Measurements from ENCODE around the gene MPP3. TPM values are rescaled to one million over a fixed set of nuclear protein-coding genes. Genes with fewer than 3 reads are reported as not detected.

The MPP3 gene
- total and polyA plus RNA-seq, 2 of the 4 experiments (the other 2 are of a cell fraction), result 5.7 to 11.9 TPM

GRCh38 chr17:43753493-43754129 lies 79.3 kb downstream of the MPP3 start:
- H3K9me3 ChIP-seq (ENCODE audit: control insufficient read depth, insufficient read depth, low read length), result no peaks in the 10 kb centered on the region
- BruUV-seq (replicated peaks), result no TSS peak
- TF ChIP-seq SMC3 (IDR thresholded peaks at IDR 0.05; ENCODE audit: low read depth, low read length) (no peak), CHD1 (IDR thresholded peaks at IDR 0.05; ENCODE audit: low read depth, low read length) (no peak), BHLHE40 (IDR thresholded peaks at IDR 0.05; ENCODE audit: low read depth, low read length) (no peak), MAZ (IDR thresholded peaks at IDR 0.05; ENCODE audit: borderline replicate concordance, low read depth, low read length) (no peak), MAFK (IDR thresholded peaks at IDR 0.05; ENCODE audit: low read depth, low read length) (no peak), CTCF (conservative IDR thresholded peaks at IDR 0.05; ENCODE audit: low read depth, low read length) (no peak), MXI1 (IDR thresholded peaks at IDR 0.05; ENCODE audit: borderline replicate concordance, low read depth, low read length) (no peak), RFX5 (IDR thresholded peaks at IDR 0.05; ENCODE audit: low read depth, low read length) (no peak), NFE2L2 (IDR thresholded peaks at IDR 0.05; ENCODE audit: low read depth, low read length) (no peak), FOS (IDR thresholded peaks at IDR 0.05; ENCODE audit: low read depth, low read length) (no peak), POLR2A (IDR thresholded peaks at IDR 0.05; ENCODE audit: low read depth, low read length) (no peak)

More at GRCh38 chr17:43753493-43754129, 79.3 kb downstream of the MPP3 start:
- Histone ChIP-seq H2BK20ac (ENCODE audit: low read depth, low read length) (no peak overlapping the region), H4K5ac (ENCODE audit: low read depth, low read length) (no peak overlapping the region), H3K18ac (ENCODE audit: low read depth, low read length) (no peak overlapping the region), H3K4me2 (ENCODE audit: low read depth, low read length) (no peak overlapping the region), H3K4me1 (ENCODE audit: control insufficient read depth, insufficient read depth, low read length) (peaks cover 4% of the 10 kb centered on the region), H2AK5ac (ENCODE audit: low read depth, low read length) (no peak overlapping the region), H4K8ac (ENCODE audit: low read depth in 2 of 2, low read length in 2 of 2) (no peak overlapping the region), H3K27ac (ENCODE audit: insufficient read depth, low read length) (no peak overlapping the region), H2BK15ac (ENCODE audit: low read depth, low read length) (no peak overlapping the region), H3K27me3 (ENCODE audit: control insufficient read depth, insufficient read depth, low read length) (peaks cover 50% of the 10 kb centered on the region), H4K20me1 (ENCODE audit: insufficient read depth, low read length) (no peaks in the 10 kb centered on the region), H3K14ac (replicated peaks; ENCODE audit: low read depth, low read length) (no peak overlapping the region), H2BK120ac (ENCODE audit: low read depth, low read length) (no peak overlapping the region), H3K36me3 (ENCODE audit: control insufficient read depth, insufficient read depth, low read length) (no peaks in the 10 kb centered on the region), H3K4ac (ENCODE audit: low read depth, low read length) (no peak overlapping the region), H2AK9ac (replicated peaks; ENCODE audit: low read depth, low read length, poor library complexity) (no peak overlapping the region), H3K56ac (ENCODE audit: extremely low read depth, insufficient read depth, low read length) (no peak overlapping the region), H3K23ac (ENCODE audit: low read depth, low read length) (no peak overlapping the region), H4K91ac (ENCODE audit: insufficient read depth, low read depth, low read length) (no peak overlapping the region), H2AFZ (replicated peaks; ENCODE audit: low read length, poor library complexity) (no peak overlapping the region), H3K4me3 (ENCODE audit: insufficient read depth, low read depth, low read length) (no peak overlapping the region), H3K9ac (ENCODE audit: low read depth, low read length) (no peak overlapping the region), H2BK5ac (ENCODE audit: low read depth, low read length, poor library complexity, severe bottlenecking) (no peak overlapping the region), H3K9me1 (ENCODE audit: insufficient read depth, low read length) (peaks cover 8% of the 10 kb centered on the region), H3K79me1 (ENCODE audit: low read depth in 1 of 2, low read length in 2 of 2) (no peaks in the 10 kb centered on the region)
- in situ Hi-C loops (cut with MboI; ENCODE audit: low sequenced_read_pairs), result loop anchor here (5.0 kb wide), 1 partner anchor 176 kb away; no protein-coding TSS in a partner anchor
- 100% methylated on average over 1 of the region's 5 CpGs; no CpG with 5 or more reads in 1 of the 2 experiments for WGBS, 2 experiments (ENCODE audit: extremely low coverage in 2 of 2, insufficient read length in 1 of 2)
- intact Hi-C loops (cut with micrococcal nuclease), result no loop called here
- ATAC-seq (ENCODE audit: low read depth) (no peak), DNase-seq (peak; percentile 20)
- ChIA-PET POLR2A (ENCODE audit: unreplicated experiment) (no interaction called here), CTCF (interaction anchor here (0.5 to 0.6 kb wide), 3 partner anchors 11 to 169 kb away, joined by 3 to 5 read pairs (median 3); no protein-coding TSS in a partner anchor)
- dilution Hi-C loops (cut with HindIII; ENCODE audit: low sequenced_read_pairs, unreplicated experiment), result no loop called here
